GM19468 (cell line): ENCODE measurements around the gene ENDOU.

Experiments
- ATAC-seq: cut with Tn5 transposase; IDR thresholded peaks from one replicate; pipeline ENCODE4 v1.9.1; 2021; ENCODE audit warnings: mild to moderate bottlenecking, moderate library complexity, moderate number of reproducible peaks; ENCODE audit not compliant: unreplicated experiment; ENCODE audit errors: extremely low read depth

ENDOU gene

GRCh38 chr12:47744778-47745436 is 19.6 kb upstream of the ENDOU start:
- ATAC-seq = no peak

- ATAC-seq = no peak
Measured at GRCh38 chr12:47744005-47744651, 18.8 kb upstream of the ENDOU start.

DNA sequence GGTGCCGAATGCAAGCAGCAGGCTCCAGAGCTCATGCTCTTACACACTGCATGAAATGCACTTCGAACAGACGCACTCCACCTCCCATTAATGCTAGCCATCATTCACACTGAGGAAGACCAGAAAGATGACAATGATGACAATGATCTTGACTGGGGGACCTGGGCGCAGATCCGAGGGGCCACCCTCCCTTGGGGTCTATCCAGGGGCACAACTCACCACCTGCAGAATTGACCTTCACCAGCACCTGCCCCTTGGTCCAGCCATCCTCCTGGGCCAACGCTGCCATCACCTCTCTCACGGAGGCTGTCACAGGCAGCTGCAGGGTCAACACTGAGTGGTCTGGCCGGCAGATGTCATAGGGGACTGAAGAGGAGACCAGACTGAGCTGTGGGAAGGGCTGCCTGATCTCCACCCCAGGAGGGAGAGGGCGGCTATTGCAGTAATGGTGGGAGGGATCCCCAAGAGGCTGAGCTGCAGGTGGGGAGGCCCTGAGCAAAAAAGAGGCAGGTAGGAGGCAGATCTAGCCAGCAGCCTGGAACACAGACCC is 18.1 kb upstream of the ENDOU start:
- ATAC-seq = no peak

GRCh38 chr12:47742253-47742825 is 17.0 kb upstream of the ENDOU start:
- no peak for ATAC-seq

- ATAC-seq = no peak
Measured at GRCh38 chr12:47741340-47741703, 16.0 kb upstream of the ENDOU start.

GRCh38 chr12:47740606-47741339 is 15.5 kb upstream of the ENDOU start:
- ATAC-seq = no peak

DNA sequence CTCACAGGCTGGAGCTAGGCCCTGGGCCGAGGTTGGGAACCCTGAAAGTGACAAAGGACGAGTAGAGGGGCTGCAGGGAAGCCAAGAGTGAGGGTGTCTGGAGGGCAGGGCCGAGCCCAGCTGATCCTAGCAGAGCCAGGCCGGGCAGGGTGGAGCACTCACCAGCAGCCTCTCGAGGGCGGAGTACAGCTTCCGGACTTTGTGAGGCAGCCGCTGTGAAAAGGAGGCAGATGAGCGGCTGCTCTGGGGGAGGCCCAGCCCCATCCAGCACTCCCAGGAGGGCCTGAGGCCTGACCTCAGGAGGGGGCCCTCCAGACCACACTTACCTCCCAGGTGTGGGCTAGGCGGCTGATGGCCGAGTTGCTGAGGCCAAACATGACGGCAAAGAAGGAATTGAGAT is 14.7 kb upstream of the ENDOU start:
- no peak for ATAC-seq

DNA sequence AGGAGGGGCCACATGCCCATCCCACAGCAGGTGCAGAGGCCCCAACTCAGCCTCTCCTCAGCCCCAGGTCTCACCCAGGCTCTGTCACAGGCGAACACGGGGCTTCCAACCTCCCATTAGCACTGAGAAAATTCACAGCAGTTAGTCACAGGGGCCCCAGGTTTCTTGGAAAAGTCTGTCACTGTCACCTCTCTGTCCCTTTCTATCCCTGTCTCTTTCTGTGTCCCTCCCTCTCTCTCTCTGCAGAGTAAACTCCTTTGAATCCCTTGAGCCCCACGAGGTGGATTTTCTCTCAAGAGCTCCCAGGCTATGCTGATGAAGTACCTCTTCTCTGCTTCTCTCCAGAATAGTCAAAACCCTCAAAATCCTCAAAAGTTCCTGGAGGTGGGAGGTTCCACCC is 14.0 kb upstream of the ENDOU start:
- ATAC-seq = no peak

DNA sequence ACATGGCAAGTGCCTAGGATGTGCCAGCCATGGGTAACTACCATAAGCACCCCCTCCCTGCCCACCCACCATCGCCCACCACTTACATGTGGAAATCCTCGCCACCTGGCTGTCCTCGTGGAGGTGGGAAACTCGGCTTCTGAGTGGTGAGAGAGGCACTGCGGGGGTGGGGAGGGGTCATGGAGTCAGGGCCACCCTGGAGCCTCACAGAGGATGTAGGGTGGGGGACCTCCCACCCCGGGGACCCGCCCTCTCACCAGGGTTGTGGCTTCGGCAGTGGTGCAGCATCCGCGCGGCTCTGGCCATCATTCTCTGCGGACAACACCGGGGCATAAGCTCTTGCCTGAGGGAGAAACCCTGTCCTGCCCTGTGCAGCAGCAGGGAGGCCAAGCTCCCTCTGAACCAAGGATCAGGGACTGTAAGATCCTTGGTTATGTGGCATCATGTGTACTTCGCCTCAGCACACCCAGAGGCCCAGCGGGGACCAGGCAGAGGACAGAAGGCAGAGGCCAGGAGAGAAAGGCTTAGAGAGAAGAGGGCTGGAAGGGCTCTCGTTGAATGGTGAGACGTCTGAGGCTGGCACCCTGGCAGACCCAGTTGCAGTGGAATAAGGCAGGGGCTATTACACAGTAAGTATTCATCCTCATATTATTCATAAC is 12.8 kb upstream of the ENDOU start:
- no peak for ATAC-seq

DNA sequence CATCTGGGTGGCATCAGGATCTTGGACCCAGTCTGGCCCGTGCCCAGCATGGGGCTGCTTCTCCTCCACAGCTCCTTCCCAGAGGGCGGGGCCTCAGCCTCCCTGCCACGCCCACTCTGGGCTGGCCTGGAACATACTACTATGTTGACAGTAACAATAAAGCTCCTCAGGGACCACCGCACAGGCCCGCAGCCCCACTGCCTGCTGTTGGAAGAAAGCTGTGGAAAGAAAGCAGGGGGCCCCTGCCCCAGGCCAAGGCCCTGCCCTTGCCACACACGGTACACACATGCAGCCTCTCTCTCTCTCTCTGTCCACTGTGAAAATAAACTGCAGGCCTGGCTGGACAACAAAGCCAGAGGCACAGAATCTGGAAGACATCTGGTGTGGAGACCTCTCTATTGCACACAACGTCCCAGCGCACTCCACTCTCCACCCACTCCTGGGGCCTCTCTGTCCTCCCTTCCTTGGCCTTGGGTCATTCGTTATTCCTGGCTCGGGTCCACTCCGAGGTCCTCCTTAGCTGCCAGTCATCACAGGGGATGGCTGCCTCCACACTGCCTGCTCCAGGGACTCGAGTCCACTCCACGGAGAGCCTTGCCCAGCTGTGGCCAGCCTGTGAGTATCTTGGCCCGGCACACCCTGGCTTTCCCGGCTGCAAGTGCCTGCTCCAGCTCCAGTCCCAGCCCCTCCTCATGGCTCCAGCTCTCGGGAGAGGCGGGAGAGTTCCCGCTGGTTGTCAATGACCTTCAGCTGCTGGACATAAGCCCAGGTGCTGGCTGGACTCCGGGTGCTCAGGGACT is 11.8 kb upstream of the ENDOU start:
- no peak for ATAC-seq

DNA sequence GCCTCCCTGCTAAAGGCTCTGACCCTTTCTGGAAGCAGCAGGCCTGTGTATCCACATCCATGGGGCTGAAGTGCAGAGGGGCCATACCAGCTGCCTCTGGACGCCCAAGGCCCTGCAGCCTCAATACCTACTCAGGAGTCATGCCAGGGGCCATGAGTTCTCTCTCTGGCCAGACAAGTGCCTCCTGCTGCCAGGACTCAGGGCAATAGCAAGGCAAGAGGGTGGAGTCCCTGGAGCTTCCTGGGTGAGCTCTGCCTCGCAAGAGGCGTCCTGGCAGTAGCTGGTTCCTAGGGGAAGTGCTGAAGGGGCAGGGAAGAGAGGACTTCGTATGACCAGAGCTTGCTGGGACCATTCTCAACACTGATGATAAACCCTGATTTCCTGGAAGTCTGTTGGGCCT is 10.9 kb upstream of the ENDOU start:
- ATAC-seq = no peak

GRCh38 chr12:47735649-47736048 is 10.4 kb upstream of the ENDOU start:
- no peak for ATAC-seq

- no peak for ATAC-seq
Measured at GRCh38 chr12:47734725-47735480, 9.6 kb upstream of the ENDOU start.

- no peak for ATAC-seq
Measured at GRCh38 chr12:47733142-47733541, 7.9 kb upstream of the ENDOU start.

DNA sequence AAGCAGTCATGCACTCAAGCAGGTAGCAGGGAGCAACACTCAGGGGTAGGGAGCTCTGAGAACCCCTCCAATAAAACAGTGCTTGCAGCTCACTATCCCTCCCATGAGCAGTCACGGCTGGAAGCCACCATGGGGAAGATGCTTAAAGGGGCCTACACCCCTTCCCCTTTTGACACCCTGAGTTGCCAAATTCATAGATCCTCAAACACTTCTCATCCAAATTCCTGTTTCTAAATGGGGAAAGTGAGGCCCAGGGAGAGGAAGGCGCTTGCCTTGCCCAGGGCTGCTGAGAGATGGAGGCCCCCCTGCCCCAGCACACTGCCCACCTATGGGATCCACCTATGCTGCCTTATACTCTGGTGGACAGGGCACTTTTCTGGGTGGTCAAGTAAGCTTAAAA is 7.2 kb upstream of the ENDOU start:
- no peak for ATAC-seq

GRCh38 chr12:47731723-47732122 is 6.4 kb upstream of the ENDOU start:
- no peak for ATAC-seq

- no peak for ATAC-seq
Measured at GRCh38 chr12:47730341-47730744, 5.1 kb upstream of the ENDOU start.

- no peak for ATAC-seq
Measured at GRCh38 chr12:47729233-47729632, 3.9 kb upstream of the ENDOU start.

DNA sequence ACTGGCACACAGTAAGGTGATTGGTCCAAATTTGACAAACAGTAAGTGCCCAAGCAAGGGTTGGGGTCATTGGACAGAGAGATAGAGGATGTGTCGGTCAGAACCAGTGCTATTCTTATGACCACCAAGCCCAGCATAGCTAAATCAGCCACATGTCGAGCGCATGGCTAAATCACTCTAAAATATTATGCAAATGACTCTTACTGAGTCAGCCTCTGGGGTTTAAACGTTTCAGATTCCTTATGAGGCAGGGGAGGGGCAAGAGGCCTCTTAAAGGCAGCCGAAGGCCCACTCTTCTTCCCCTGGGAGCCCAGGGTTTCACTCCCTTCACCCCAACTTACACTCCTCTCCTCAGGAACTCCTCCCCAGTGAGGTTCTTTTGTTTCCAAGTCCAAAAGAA is 603 bp upstream of the ENDOU start:
- ATAC-seq = peak; percentile 79
